A673 (cell line): ENCODE measurements around the gene RNF168. TPM values are rescaled to one million over a fixed set of nuclear protein-coding genes. Genes with fewer than 3 reads are reported as not detected.

Experiments used
- BruUV-seq: library from RNA; stranded (reverse); fragments of 400-500 nt; replicated peaks from 2 replicates; lab custom pipeline; 2021; lab: Mats Ljungman, UMichigan
- CTCF ChIA-PET: fragments of 300-600 bp; sonication (Branson Sonifier 250); formaldehyde crosslinking; loops from one replicate; lab custom pipeline; 2022; ENCODE audit warnings: antibody characterized with exemption; lab: Charles Lee
- POLR2A ChIA-PET: fragments of 300-600 bp; sonication (Branson Sonifier 250); formaldehyde crosslinking; loops from one replicate; lab custom pipeline; 2022; ENCODE audit warnings: antibody characterized with exemption; ENCODE audit not compliant: low non-redundant PET; lab: Charles Lee
- DNase-seq: peaks from one replicate; pipeline ENCODE4 v3.0.0-alpha.2; 2015; ENCODE audit warnings: low spot score
- H3K27ac ChIP-seq: fragments of 200-600 bp; sonication (generic); 2 replicates; pipeline ENCODE4 v1.5.1; 2016; ENCODE audit warnings: mixed run types, low read depth, mild to moderate bottlenecking, mixed read lengths, antibody characterized with exemption, low read length; ENCODE audit not compliant: poor library complexity, severe bottlenecking
- H3K27me3 ChIP-seq: fragments of 200-600 bp; sonication (generic); replicated peaks from 2 replicates; pipeline ENCODE4 v1.6.1; 2017; ENCODE audit warnings: mixed run types, low read depth, mild to moderate bottlenecking, mixed read lengths, antibody characterized with exemption, low read length; ENCODE audit not compliant: insufficient read depth, poor library complexity
- H3K36me3 ChIP-seq: fragments of 200-600 bp; sonication (generic); 2 replicates; pipeline ENCODE4 v1.6.1; 2016; ENCODE audit warnings: mixed run types, mild to moderate bottlenecking, mixed read lengths, antibody characterized with exemption, low read length; ENCODE audit not compliant: insufficient read depth, poor library complexity, severe bottlenecking
- H3K4me1 ChIP-seq: fragments of 200-600 bp; sonication (generic); 2 replicates; pipeline ENCODE4 v1.6.1; 2017; ENCODE audit warnings: mixed run types, mild to moderate bottlenecking, mixed read lengths, antibody characterized with exemption, low read length; ENCODE audit not compliant: insufficient read depth, poor library complexity, severe bottlenecking
- H3K4me3 ChIP-seq: fragments of 200-600 bp; sonication (generic); 2 replicates; pipeline ENCODE4 v1.5.1; 2016; ENCODE audit warnings: low read depth, mixed run types, mild to moderate bottlenecking, mixed read lengths, low read length; ENCODE audit not compliant: poor library complexity, severe bottlenecking
- H3K9me3 ChIP-seq: fragments of 200-600 bp; sonication (generic); 2 replicates; pipeline ENCODE4 v1.6.1; 2016; ENCODE audit warnings: mixed run types, low read depth, mild to moderate bottlenecking, mixed read lengths, antibody characterized with exemption, low read length; ENCODE audit not compliant: poor library complexity, severe bottlenecking
- CTCF ChIP-seq: fragments of 300-800, 200-600 bp; sonication (generic); conservative IDR thresholded peaks from 2 replicates; pipeline ENCODE4 v1.5.1; 2017; ENCODE audit warnings: low read depth, mild to moderate bottlenecking, antibody characterized with exemption, low read length, moderate library complexity, mixed read lengths
- EZH2 ChIP-seq: fragments of 200-600 bp; sonication (generic); IDR thresholded peaks from 2 replicates; pipeline ENCODE4 v1.6.1; 2017; ENCODE audit warnings: borderline replicate concordance, low read depth, mild to moderate bottlenecking, mixed read lengths, antibody characterized with exemption, low read length; ENCODE audit not compliant: poor library complexity, severe bottlenecking
- intact Hi-C: fragments of 100-400 bp; cut with micrococcal nuclease; formaldehyde crosslinking; loops from one replicate; pipeline ENCODE4 v1.10.0; 2022; ENCODE audit not compliant: unreplicated experiment
- total RNA-seq: library from RNA; stranded (reverse); gene quantifications from 2 replicates; pipeline ENCODE4 v1.2.3, GENCODE V29; 2021

RNF168 gene
- total RNA-seq, 1 experiment from 2014 or later, result 42.9 TPM

DNA sequence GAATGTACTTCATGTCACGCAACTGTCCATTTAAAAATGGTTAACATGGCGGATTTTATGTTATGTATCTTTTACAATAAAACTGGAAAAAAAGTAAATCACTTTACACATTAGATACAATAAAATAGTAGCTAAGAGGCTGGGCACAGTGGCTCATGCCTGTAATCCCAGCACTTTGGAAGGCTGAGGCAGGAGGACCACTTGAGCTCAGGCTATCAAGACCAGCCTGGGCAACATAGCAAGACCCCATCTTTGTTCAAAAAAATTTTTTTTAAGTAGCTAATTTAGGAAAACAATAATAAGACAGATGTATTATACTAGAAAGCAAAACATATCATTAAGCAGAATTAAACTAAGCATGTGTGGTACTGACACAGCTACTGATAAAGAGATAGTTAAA lies 11.5 kb downstream of the RNF168 start:
- no peak for DNase-seq
- intact Hi-C loops, result no loop called here
- ChIA-PET CTCF (no interaction called here), POLR2A (no interaction called here)
- Histone ChIP-seq H3K27ac (no peak overlapping the region), H3K27me3 (no peaks in the 10 kb centered on the region), H3K9me3 (no peaks in the 10 kb centered on the region), H3K36me3 (peaks cover 21% of the 10 kb centered on the region), H3K4me1 (no peaks in the 10 kb centered on the region), H3K4me3 (no peak overlapping the region)
- TF ChIP-seq EZH2, result no peak
- no peak for TF ChIP-seq CTCF
- BruUV-seq, result no TSS peak

- Histone ChIP-seq H3K36me3 (peaks cover 33% of the 10 kb centered on the region), H3K4me3 (no peak overlapping the region), H3K27ac (no peak overlapping the region), H3K27me3 (no peaks in the 10 kb centered on the region), H3K9me3 (no peaks in the 10 kb centered on the region), H3K4me1 (no peaks in the 10 kb centered on the region)
- BruUV-seq, result no TSS peak
- intact Hi-C loops, result no loop called here
- CTCF ChIA-PET, result no interaction called here
- TF ChIP-seq EZH2, result no peak
- no peak for TF ChIP-seq CTCF
- POLR2A ChIA-PET, result no interaction called here
- no peak for DNase-seq
These were observed 13.8 kb downstream of the RNF168 start for GRCh38 chr3:196489747-196490146.

- POLR2A ChIA-PET, result no interaction called here
- BruUV-seq, result no TSS peak
- no peaks in the 10 kb centered on the region for H3K9me3 ChIP-seq
- peaks cover 66% of the 10 kb centered on the region for H3K36me3 ChIP-seq
- H3K27ac ChIP-seq, result no peak overlapping the region
- H3K27me3 ChIP-seq, result no peaks in the 10 kb centered on the region
- H3K4me3 ChIP-seq, result no peak overlapping the region
- intact Hi-C loops, result no loop called here
- CTCF ChIA-PET, result interaction anchor here (0.6 to 1.0 kb wide), 3 partner anchors 20 to 92 kb away, joined by 3 to 5 read pairs (median 4); no protein-coding TSS in a partner anchor
- DNase-seq, result no peak
- H3K4me1 ChIP-seq, result no peaks in the 10 kb centered on the region
- TF ChIP-seq CTCF, result peak; percentile 43
- no peak for TF ChIP-seq EZH2
These were observed 17.3 kb downstream of the RNF168 start for GRCh38 chr3:196486263-196486662.
